H7 (cell line): ENCODE results near the gene GPR176. TPM values are rescaled to one million over a fixed set of nuclear protein-coding genes. Genes with fewer than 3 reads are reported as not detected.

Experiments used
- DNase-seq: peaks from one replicate; pipeline ENCODE4 v3.0.0; 2012
- H3K27me3 ChIP-seq: 2 replicates; pipeline ENCODE4 v1.6.0; 2011; ENCODE audit warnings: mild to moderate bottlenecking, low read length; ENCODE audit not compliant: control insufficient read depth, insufficient read depth
- H3K36me3 ChIP-seq: replicated peaks from 2 replicates; pipeline ENCODE4 v1.5.1; 2011; ENCODE audit warnings: low read length; ENCODE audit not compliant: control insufficient read depth, insufficient read depth
- H3K4me3 ChIP-seq: 2 replicates; pipeline ENCODE4 v1.5.1; 2011; ENCODE audit warnings: low read depth, mild to moderate bottlenecking, control low read depth, low read length, moderate library complexity; ENCODE audit not compliant: insufficient read depth
- total RNA-seq: library from RNA; depleted of rRNA; stranded (reverse); fragments of >200 nt; shearing (Covaris generic); gene quantifications from 2 replicates; pipeline ENCODE4 v1.2.3, GENCODE V29; 2014

Gene GPR176
- total RNA-seq, 1 experiment from 2014 or later, result 30.1 TPM

DNA sequence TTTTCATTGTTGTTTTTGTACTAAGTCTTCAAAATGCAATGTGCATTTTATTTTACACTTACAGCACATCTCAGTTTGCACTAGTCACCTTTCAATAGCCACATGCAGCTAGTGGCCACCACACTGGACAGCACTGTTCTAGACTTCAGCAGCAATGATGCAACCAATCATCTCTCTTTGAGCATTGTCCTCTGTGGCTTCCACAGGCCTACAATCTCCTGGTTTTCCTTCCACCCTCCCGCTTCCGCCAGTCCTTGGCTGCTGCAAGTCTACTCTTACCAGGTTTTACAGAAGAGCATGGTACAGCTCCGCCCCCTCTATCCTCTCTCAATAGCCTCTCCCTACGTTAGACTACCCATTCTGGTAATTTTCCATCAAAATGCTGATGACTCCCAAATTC lies 112.3 kb downstream of the GPR176 start:
- Histone ChIP-seq H3K4me3 (no peak overlapping the region), H3K27me3 (no peaks in the 10 kb centered on the region)
- DNase-seq, result peak; percentile 50

DNA sequence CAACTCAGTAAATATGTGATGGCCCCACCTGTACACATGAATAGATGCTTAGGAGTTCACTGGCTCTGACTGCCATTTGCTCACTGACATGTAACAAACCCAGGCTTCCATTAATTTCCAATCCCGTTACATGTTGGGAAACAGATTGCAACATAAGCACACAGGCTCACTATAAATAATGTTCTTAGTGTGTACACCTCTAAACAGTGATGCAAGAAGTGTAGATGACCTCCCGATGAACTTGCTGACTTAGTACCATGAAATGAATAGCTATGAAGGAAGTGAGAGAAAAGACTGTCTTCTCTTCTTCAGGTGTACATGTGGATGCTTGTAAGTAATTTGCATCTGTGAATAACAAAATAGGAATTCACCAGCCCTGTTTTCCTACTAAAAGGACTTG lies 116.0 kb downstream of the GPR176 start:
- Histone ChIP-seq H3K27me3 (no peaks in the 10 kb centered on the region), H3K4me3 (no peak overlapping the region), H3K36me3 (peaks cover 19% of the 10 kb centered on the region)
- DNase-seq, result no peak

More for the DNA sequence above, 112.3 kb downstream of the GPR176 start:
- H3K36me3 ChIP-seq, result no peaks in the 10 kb centered on the region; the same call in 1 of the 2 replicates

DNA sequence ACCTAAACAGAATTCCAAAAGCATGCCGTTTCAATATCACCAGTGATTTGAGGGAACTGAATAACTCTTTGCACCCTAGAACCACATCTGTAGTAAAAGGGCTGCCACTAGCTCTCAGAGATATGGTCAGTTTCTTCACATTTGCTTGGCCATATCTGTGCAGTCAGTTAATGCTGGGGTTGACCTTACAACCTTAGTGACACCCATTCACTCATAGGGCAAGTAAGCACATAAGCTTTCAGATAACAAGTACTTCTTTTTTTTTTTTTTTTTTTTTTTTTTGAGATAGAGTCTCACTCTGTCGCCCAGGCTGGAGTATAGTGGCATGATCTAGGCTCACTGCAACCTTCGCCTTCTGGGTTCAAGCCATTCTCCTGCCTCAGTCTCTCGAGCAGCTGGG lies 117.0 kb downstream of the GPR176 start:
- H3K4me3 ChIP-seq, result no peak overlapping the region
- peaks cover 19% of the 10 kb centered on the region for H3K36me3 ChIP-seq
- no peak for DNase-seq
- H3K27me3 ChIP-seq, result no peaks in the 10 kb centered on the region

DNA sequence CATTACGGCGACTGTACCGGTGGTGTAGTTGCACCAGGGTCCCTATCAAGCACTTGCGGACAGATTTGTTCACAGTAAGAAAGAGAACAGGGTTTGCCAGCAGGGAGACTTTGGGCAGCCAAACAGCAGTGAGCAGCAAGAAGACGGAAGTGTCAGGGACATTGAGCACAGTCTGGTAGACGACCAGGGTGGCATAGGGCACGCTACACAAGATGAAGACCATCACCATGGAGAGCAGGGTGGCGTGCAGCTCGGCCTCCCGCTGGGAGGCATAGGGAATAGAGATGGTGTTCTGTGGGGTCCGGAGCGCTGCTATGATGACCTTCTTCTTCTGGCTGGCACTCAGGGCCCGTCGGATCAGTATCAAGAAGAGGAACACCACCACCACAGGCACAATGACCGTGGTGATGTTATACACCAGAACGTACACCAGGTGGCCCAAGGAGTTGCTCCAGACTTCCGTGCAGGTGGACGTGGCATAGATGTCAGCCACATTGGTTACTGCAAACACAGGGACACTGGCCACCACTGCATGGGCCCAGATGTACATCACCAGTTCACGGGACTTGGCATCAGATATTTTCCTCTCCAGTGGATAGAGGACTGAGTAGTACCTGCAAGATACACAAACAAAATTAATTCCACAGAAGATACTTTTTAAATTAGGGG lies 118.3 kb downstream of the GPR176 start:
- Histone ChIP-seq H3K27me3 (no peaks in the 10 kb centered on the region), H3K36me3 (peaks cover 19% of the 10 kb centered on the region), H3K4me3 (no peak overlapping the region)
- DNase-seq, result peak; percentile 39

DNA sequence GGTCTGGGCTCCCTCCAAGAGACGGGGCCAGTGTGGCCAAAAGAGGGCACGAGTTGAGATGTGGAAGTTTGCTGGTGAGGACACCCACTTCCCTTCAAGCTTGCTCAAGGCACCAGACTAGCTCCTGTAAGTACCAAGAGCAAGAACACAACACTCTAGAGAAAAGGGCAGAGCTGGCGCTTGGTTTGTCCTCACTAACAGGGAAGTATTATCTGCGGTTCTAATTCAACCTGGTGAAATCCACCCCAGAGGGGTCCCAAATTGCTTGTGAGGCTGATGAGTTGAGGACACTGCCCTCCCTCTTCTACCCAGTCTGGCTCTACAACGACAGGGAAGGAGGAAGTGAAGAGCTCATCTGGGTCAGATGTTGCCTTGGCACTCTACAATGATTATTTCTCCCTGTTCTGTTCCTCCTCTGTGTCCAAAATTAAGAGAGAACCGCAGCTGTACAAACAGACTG lies 120.5 kb downstream of the GPR176 start:
- no peaks in the 10 kb centered on the region for H3K27me3 ChIP-seq
- peaks cover 19% of the 10 kb centered on the region for H3K36me3 ChIP-seq
- H3K4me3 ChIP-seq, result no peak overlapping the region
- DNase-seq, result no peak

DNA sequence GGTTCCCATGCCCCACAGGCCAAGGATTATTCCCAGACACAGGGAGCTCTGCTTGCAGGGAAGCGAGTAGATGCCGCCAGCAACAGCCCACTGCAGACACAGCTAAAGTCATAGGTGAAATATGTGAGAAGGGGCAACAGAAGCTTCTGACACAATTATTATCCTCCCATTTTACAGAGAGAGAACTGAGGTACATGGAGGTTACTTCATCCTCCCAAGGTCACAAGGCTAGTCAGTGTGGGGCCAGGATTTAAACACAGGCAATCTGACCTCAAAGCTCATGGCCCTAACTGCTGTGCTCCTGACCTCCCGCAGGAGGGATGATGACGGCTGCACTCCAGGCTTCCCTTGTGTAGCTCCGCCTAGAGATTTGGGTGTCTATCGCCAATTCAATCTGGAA lies 121.7 kb downstream of the GPR176 start:
- peaks cover 19% of the 10 kb centered on the region for H3K36me3 ChIP-seq
- no peak for DNase-seq
- H3K4me3 ChIP-seq, result no peak overlapping the region
- no peaks in the 10 kb centered on the region for H3K27me3 ChIP-seq

DNA sequence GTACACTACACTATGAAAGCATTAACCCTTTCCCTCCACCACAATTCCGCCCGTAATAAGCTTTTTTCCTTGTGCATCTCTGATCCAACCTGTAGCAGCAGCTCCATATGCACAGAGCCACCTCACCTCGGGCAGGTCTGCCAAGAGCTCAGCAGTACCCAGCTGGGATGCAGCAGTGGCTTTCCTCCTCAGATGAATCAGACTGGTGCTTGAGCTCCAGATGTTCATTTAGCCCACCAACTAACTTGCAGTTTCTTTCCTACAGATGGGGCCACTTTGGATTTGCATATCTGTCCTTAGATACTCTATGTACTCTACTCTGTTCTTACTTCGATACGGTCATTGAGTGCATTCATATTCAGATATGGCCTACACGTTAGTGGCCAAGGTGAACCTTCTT lies 122.7 kb downstream of the GPR176 start:
- no peaks in the 10 kb centered on the region for H3K27me3 ChIP-seq
- no peak overlapping the region for H3K4me3 ChIP-seq
- DNase-seq, result no peak
- H3K36me3 ChIP-seq, result peaks cover 19% of the 10 kb centered on the region

DNA sequence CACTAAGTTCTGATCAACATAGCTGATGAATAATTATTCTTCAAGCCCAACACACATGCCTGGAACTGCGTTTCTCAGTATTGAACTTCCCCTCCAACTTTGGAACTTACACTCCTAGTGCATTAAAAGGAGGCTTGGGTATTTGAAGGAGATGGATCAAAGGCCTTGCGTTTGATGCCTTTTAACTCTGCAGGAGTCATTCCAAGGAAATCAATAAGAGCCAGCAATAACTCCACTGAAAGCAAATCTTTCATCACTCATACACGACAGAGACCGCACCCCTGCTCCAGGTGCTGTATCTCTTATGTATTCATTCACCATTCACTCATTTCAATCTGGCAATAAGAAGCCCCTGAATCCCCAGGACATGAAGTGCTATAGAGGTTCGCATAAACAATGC lies 123.5 kb downstream of the GPR176 start:
- H3K36me3 ChIP-seq, result peaks cover 13% of the 10 kb centered on the region
- no peak for DNase-seq
- no peak overlapping the region for H3K4me3 ChIP-seq
- no peaks in the 10 kb centered on the region for H3K27me3 ChIP-seq

DNA sequence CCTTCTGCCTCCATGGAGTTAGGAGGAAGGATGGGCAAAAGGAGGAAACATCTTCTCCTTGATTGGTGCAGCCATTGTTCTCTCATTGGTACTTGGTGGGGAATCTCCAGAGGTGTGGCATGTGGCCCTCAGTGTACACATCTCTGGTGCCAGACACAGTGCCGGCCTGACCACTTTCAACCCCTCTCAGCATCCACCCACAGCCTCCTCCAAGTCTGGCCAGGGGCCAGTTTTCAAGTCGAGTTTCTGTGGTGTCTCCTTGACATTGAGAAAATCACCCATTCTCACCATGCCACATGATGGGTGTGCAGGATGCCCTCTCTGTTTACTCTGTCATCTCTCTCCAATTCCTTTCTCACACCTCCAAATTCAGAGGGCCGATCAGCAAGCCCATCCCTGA lies 124.6 kb downstream of the GPR176 start:
- no peak for DNase-seq
- H3K36me3 ChIP-seq, result peaks cover 6% of the 10 kb centered on the region
- H3K4me3 ChIP-seq, result no peak overlapping the region
- H3K27me3 ChIP-seq, result no peaks in the 10 kb centered on the region

DNA sequence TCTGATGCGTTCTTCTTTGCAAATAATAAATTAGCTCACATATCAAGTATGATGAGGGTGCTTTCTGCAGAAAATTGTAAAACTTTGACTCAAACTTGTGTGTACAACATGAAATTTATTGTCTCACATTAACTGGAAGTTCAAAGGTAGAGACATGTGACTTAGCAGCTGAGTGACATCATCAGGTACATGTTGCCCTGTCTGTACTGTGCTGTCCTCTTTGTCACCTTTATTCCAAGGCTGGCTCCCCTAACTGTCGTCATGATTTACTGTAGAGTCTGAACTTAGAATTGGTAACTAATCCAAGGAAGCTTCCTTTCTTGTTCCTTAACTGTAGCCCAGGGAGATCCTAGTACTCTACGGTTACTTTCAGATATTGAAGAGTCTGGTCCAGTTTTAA lies 125.1 kb downstream of the GPR176 start:
- peaks cover 2% of the 10 kb centered on the region; the same call in 1 of the 2 replicates for H3K36me3 ChIP-seq
- H3K4me3 ChIP-seq, result no peak overlapping the region
- DNase-seq, result no peak
- H3K27me3 ChIP-seq, result no peaks in the 10 kb centered on the region

DNA sequence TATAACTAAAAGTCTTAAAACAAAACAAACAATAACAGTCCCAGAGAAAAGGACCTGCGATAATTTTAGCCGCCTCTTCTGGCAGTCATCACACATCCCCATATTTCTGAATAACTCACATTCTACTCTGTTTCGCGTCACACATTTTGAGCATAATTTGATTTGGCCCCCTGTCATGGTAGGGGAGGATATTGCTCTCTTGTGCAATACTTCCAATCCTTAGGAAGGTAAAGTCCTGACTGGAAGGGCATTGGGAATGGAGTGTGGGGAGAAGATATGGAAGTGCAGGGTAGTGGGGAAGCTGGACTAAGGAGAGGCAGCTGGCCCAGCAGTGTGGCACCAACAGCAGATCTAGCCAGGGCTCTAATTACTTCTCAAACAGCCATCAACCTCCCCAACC lies 126.1 kb downstream of the GPR176 start:
- Histone ChIP-seq H3K27me3 (no peaks in the 10 kb centered on the region), H3K36me3 (no peaks in the 10 kb centered on the region), H3K4me3 (no peak overlapping the region)
- no peak for DNase-seq

DNA sequence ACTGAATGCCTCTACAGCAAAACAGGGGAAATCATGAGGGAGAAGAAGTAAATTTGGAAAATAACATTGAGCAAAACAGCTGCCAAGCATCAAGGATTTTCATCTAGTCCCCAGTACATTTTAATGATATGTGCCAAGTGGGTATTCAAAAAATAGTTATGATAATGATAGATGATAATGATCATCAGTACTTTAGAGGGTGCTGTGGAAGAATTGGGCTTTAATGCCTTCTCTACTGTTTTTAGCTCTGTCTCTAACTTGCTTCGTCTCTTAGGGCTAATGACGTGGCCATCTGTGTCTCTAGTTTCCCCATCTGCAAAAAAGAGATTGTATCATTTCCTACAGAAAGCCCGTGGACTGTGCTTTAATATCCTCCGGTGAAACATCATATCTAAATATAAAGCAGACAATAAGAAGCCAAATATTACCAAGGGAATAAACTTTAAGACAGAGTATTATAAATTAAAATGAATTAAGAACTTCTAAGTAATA lies 127.2 kb downstream of the GPR176 start:
- Histone ChIP-seq H3K27me3 (no peaks in the 10 kb centered on the region), H3K36me3 (no peaks in the 10 kb centered on the region), H3K4me3 (no peak overlapping the region)
- DNase-seq, result no peak

DNA sequence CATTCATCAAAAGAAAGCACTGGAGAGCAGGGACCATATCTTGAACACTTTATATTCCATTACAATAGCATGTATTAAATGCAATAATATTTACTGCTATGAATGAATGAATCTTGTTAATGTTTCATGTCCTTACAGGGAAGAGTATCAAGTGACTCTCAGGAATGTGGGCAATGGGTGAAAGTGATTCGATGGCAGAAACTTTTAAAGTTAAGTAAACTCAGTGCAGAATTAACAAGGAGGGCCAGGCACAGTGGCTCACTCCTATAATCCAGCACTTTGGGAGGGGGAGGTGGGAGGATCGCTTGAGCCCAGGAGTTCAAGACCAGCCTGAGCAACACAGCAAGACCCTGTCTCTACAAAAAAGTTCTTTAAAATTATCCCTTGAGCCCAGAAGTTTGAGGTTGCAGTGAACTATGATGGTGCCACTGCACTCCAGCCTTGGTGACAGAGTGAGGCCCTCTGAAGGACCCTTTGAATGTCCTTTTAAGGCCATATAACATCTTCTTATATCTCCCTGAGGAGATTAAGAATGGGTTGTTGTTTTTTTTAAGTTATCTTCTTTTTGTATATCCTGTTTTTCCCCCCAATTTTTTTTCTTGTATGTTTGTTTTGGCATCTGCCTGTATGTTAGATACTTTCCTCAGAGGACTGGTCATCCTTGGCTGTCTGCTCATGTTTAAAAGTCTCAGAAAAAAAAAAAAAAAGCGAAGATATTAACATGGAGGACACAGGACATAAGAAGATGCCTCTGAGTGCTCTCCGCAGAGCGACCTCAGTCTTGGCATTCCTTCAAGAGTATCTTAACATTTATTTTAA lies 127.8 kb downstream of the GPR176 start:
- no peak for DNase-seq
- no peaks in the 10 kb centered on the region for H3K27me3 ChIP-seq
- H3K4me3 ChIP-seq, result no peak overlapping the region
- no peaks in the 10 kb centered on the region for H3K36me3 ChIP-seq

DNA sequence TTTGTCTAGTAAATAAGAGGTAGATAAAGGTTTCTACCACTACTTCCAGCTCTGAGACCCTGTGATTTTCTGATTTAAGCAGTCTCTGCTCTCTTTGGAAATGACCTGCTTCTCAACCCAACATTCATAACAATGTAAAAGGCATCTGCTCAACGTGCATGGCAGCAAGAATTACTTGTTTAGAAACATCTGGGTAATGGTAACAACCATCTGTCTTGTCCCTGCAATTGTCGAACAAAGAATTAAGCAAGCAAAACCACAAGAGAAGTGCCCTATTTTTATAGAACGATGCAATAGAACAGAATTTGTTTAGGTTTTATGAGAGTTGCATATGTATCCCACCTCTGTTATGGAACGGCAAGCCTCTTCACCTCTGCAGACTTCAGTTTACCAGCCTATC lies 130.3 kb downstream of the GPR176 start:
- Histone ChIP-seq H3K4me3 (no peak overlapping the region), H3K27me3 (no peaks in the 10 kb centered on the region), H3K36me3 (no peaks in the 10 kb centered on the region)
- no peak for DNase-seq
